Activated T-helper 1 cell treated with Interleukin-2 at 50 U/mL for 16 hours (primary cell): ENCODE measurements around the gene USP53.
"Not testable (repeated sequence)": the region's sequence is repeated elsewhere in the genome, so short reads cannot be mapped to it uniquely, and the experiment has no call there.

Experiments used
- DNase-seq: peaks from one replicate; pipeline ENCODE4 v3.0.0-alpha.2; 2020; ENCODE audit warnings: low read depth

The USP53 gene

GRCh38 chr4:119228406-119228805, 15.9 kb downstream of the USP53 start:
- DNase-seq = no peak

GRCh38 chr4:119229908-119230687, 17.6 kb downstream of the USP53 start:
- DNase-seq = no peak

DNA sequence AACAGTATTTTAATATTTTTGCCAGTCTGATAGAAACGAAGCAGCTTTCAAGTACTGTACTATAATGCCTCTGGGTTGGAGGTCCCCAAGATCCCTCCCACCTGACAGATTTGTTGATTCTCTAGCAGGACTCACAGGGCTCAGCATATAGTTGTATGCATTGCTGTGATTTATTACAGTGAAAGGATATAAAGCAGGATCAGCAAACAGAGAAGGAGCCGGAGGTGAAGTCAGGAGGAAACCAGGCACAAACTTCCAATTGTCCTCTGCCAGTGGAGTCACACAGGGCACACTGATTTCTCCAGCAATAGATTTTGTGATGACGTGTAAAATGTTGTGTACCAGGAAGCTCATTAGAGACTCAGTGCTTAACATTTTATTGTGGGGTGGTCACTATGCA, 19.0 kb downstream of the USP53 start:
- no peak for DNase-seq

DNA sequence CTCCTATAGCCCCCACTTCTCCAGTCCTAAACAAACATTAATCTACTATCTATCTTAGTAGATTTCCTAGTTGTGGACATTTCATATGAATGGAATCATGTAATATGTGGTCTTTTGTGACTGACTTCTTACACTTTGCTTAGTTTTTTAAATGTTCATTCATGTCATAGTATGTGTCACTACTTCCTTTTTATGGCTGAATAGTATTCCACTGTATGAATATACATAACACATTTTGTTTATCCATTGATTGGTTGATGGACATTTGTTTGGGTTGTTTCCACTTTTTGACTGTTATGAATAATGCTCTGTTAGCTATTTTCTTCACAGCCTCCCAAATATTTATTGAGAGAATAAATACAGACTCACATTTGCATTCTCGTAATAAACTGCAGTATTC, 19.8 kb downstream of the USP53 start:
- DNase-seq = no peak

DNA sequence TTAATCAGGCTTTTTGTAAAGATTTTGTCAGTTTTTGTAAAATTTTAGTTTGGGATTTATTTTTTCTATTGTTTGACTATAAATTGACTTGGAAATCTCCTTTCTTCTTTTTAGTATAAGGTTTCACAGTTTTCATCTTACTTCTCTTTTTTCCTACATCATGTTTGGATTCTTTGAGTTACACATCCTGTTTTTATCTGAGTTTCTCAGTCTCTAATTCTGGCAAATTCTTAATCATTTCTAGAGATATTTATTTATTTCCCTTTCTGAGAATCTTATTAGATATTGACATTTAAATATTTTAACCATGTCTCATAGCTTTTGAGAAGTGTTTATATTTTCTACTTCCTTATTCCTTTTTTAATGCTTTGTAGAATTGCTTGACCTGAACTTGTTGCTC, 20.7 kb downstream of the USP53 start:
- DNase-seq = no peak

GRCh38 chr4:119233750-119234149, 21.2 kb downstream of the USP53 start:
- no peak for DNase-seq

DNA sequence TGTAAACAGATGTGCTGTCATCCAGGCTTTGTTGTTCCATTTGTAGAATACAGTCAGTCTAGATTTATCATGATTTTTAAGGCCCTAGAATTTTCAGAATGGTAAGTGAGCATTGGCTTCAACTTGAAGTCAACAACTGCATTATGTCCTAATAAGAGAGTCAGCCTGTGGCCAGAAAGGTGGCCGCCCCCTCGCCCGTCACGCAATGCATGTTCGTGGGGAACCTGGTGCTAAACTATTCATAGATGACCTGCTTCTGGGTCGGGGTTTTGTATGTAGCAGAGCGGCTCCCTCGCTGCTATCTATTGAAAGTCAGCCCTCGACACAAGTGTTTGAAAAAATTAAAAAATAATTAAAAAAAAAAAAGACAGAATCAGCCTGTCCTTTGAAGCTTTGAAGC, 24.7 kb downstream of the USP53 start:
- DNase-seq = no peak

GRCh38 chr4:119237642-119238041, 25.1 kb downstream of the USP53 start:
- DNase-seq = no peak

DNA sequence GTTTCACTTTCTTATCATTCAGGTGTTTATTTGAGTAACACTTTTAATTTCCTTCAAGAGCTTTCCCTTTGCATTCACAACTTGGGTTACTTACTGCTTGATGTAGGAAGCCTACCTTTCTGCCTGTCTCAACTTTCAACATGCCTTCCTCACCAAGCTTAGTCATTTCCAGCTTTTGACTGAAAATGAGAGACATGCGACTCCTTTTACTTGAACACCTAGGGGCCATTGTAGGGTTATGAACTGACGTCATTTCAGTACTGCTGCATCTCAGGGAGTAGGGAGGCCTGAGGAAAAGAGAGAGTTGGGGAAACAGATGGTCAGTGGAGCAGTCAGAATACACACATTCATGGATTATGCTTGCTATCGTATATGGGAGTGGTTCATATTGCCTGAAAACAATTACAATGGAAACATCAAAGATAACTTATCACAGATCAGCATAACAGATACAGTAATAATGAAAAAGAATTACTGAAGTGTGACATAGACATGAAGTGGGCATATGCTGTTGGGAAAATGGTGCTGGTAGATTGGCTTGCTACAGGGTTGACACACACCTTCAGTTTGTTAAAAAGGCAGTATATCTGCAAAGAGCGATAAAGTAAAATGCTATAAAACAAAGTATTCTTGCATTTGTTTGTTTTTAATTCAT, 25.7 kb downstream of the USP53 start:
- no peak for DNase-seq

- no peak for DNase-seq
These were observed 27.6 kb downstream of the USP53 start for GRCh38 chr4:119240128-119240527.

DNA sequence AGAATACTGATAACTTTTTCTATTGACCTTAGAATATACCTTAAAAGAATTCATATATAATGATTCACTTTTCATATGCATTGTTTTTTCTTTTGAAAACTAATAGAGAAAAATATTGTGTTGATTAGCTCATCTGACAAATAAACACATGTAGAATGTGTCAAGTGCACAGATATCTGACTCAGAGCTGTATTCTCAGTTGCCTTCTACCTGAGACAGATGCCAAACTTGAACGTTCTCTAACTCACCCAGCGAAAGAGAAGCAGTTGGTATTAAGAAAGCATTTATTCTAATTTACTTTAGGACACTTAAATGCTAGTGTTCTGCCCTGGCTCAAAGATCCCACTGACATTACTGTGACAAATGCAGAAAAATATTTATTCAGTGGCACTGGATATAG, 28.1 kb downstream of the USP53 start:
- DNase-seq = no peak

DNA sequence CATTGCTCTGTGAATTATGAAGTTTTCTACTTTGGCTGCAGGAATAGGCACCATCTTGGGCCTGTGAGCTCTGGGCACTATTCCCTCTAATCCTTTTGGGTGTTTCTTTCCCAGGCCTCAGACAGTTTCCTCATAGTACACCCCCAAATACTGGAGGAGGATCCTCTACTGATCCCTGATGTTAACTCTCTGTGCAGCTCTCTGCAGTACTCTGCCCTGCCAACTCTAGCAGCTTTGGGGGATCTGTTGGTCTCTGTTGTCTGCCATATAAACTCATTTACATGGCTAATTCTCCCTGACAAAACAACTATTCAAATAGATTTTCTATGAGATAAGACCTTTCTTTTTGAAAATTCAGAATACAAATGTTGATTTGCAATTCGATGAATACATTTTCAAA, 29.9 kb downstream of the USP53 start:
- DNase-seq = no peak

GRCh38 chr4:119243868-119244267, 31.4 kb downstream of the USP53 start:
- no peak for DNase-seq

DNA sequence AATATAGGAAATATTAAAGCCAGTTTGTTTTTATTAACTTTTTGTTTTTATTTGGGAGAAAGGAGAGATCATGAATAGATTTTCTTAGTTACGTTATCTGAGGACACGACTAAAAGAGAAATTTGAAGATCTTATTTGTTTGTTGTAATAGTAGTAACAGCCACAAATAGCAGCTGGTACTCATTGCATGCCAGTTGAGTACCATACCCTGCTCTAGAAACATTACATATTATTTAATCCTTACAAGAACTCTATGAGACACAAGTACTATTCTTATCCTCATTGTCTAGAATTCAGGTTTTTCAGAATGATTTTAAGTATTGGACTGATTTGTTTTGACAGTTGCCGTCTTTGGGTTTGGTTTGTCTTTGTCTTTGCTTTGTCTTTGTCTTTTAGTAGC, 31.8 kb downstream of the USP53 start:
- no peak for DNase-seq

DNA sequence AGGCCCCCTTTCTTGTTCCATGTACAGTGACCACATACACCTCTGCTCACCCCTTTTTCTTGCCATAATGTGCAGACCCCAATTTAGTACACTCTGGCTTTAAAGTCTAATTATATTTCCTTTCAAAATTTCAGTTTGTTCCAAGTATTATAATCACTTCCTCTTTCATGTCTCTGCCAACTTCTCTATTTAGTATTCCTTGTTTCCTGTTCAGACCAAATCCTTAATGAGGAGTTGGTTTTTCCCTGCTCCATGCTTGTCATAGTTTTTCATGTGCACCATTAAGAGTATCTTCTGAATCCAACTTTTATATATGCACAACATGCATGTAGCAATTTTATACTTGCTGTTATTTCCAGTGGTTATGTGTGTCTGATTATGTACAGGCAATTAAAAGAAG, 32.3 kb downstream of the USP53 start:
- no peak for DNase-seq

DNA sequence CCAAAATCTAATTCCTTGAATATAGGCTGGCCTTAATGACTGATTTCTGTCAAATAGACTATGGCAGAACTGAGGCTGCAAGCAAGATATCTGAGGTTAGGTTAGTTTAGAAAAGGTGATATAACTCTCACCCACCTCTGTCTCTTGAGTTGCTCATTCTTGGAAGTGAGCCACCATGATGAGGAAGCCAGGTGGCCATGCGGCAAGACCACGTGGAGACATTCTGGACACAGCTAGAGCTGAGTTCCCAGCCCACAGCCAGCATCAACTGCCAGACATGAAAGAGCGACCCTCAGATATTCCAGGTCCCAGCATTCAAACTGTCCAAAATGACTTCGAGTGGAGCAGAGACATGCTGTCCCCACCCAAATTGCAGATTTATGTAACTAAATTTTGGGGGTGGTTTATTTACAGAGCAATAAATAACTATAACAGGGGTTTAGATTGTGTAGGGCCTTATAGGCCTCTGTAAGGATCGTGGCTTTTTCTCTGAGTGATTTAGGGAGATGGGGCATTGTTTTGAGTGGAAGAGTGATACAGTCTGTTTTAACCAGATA, 33.7 kb downstream of the USP53 start:
- no peak for DNase-seq

DNA sequence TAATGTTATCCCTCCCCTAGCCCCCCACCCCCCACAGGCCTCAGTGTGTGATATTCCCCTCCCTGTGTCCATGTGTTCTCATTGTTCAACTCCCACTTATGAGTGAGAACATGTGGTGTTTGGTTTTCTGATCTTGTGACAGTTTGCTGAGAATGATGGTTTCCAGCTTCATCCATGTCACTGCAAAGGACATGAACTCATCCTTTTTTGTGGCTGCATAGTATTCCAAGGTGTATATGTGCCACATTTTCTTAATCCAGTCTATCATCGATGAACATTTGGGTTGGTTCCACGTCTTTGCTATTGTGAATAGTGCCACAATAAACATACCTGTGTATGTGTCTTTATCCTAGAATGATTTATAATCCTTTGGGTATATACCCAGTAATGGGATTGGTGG, 38.5 kb downstream of the USP53 start:
- not testable (repeated sequence) for DNase-seq

GRCh38 chr4:119255223-119255622, 42.7 kb downstream of the USP53 start:
- not testable (repeated sequence) for DNase-seq

GRCh38 chr4:119260528-119260927, 48.0 kb downstream of the USP53 start:
- DNase-seq = no peak

DNA sequence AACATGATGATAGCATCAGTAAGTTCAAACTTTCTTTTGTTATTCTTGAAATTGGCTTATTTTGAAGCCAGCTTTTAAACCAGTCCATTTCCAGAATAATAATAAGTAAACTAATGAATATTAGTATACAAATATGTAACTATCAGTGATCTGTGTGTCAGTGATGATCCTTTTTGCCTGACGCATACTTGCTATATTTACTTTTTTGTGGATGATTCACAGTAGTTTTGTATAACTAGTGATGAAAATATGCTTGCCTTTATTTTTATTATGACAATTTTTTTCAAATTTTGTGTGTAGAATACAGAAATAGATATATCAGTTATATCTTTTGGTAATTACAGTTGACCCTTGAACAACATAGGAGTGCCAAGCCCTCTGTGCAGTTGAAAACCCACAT, 49.5 kb downstream of the USP53 start:
- DNase-seq = no peak

- no peak for DNase-seq
These were observed 52.2 kb downstream of the USP53 start for GRCh38 chr4:119264743-119265142.

DNA sequence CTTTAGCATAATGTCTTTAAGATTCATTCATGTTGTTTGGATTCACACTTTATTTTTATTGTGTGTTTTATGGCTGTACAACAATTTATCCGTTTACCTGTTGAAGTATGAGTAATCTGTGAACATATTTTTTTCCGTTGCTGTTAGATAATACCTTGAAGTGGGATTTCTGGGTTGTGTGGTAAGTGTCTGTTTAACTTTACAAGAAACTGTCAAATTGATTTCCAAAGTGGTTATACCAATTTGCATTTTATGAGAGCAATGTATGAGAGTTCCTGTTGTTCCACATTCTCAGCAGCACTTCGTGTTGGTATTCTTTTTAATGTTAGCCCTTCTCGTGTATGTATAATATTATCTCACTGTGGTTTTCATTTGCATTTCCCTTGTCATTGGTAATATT, 53.6 kb downstream of the USP53 start:
- DNase-seq = no peak

GRCh38 chr4:119268466-119268865, 56.0 kb downstream of the USP53 start:
- no peak for DNase-seq
